H1 (cell line): ENCODE results near the gene OR56A4. TPM values are rescaled to one million over a fixed set of nuclear protein-coding genes. Genes with fewer than 3 reads are reported as not detected.

Experiments used
- polyA plus RNA-seq, 7 experiments: library from polyadenylated mRNA; depleted of rRNA in 3 of 7; stranded (reverse) in 5 of 7; unstranded in 2 of 7; fragments of >200 nt in 5 of 7; fragments of 200-250 nt in 2 of 7; gene quantifications; 1 replicate in 5 of 7; 2 replicates in 1 of 7; 4 replicates in 1 of 7; pipeline versions ENCODE4 v1.2.1 to v1.2.3, GENCODE V29; 2011 to 2013; ENCODE audit warnings: missing spikeins in 2 of 7, mixed read lengths in 2 of 7
- total RNA-seq: library from RNA; stranded (reverse); fragmentation: NEBNext Ultra II Directional; extraction: Animal tissue kit (Norgen Biotek cat#: 25700); gene quantifications from 2 replicates; pipeline ENCODE4 v1.2.1, GENCODE V29; 2021
- TF ChIP-seq, protein P1 (sequence below): fragments of 300-600 bp; sonication (generic); IDR thresholded peaks from 2 replicates; pipeline ENCODE4 v1.7.1; 2012; ENCODE audit warnings: low read length, moderate library complexity, mild to moderate bottlenecking, inconsistent platforms; ENCODE audit not compliant: insufficient replicate concordance

The OR56A4 gene
- total and polyA plus RNA-seq, 2 of the 8 experiments (the other 6 are each of a cell fraction or from before 2014, with no cell fraction given), result 0.15 TPM; not detected in 1

- TF ChIP-seq, protein P1, sequence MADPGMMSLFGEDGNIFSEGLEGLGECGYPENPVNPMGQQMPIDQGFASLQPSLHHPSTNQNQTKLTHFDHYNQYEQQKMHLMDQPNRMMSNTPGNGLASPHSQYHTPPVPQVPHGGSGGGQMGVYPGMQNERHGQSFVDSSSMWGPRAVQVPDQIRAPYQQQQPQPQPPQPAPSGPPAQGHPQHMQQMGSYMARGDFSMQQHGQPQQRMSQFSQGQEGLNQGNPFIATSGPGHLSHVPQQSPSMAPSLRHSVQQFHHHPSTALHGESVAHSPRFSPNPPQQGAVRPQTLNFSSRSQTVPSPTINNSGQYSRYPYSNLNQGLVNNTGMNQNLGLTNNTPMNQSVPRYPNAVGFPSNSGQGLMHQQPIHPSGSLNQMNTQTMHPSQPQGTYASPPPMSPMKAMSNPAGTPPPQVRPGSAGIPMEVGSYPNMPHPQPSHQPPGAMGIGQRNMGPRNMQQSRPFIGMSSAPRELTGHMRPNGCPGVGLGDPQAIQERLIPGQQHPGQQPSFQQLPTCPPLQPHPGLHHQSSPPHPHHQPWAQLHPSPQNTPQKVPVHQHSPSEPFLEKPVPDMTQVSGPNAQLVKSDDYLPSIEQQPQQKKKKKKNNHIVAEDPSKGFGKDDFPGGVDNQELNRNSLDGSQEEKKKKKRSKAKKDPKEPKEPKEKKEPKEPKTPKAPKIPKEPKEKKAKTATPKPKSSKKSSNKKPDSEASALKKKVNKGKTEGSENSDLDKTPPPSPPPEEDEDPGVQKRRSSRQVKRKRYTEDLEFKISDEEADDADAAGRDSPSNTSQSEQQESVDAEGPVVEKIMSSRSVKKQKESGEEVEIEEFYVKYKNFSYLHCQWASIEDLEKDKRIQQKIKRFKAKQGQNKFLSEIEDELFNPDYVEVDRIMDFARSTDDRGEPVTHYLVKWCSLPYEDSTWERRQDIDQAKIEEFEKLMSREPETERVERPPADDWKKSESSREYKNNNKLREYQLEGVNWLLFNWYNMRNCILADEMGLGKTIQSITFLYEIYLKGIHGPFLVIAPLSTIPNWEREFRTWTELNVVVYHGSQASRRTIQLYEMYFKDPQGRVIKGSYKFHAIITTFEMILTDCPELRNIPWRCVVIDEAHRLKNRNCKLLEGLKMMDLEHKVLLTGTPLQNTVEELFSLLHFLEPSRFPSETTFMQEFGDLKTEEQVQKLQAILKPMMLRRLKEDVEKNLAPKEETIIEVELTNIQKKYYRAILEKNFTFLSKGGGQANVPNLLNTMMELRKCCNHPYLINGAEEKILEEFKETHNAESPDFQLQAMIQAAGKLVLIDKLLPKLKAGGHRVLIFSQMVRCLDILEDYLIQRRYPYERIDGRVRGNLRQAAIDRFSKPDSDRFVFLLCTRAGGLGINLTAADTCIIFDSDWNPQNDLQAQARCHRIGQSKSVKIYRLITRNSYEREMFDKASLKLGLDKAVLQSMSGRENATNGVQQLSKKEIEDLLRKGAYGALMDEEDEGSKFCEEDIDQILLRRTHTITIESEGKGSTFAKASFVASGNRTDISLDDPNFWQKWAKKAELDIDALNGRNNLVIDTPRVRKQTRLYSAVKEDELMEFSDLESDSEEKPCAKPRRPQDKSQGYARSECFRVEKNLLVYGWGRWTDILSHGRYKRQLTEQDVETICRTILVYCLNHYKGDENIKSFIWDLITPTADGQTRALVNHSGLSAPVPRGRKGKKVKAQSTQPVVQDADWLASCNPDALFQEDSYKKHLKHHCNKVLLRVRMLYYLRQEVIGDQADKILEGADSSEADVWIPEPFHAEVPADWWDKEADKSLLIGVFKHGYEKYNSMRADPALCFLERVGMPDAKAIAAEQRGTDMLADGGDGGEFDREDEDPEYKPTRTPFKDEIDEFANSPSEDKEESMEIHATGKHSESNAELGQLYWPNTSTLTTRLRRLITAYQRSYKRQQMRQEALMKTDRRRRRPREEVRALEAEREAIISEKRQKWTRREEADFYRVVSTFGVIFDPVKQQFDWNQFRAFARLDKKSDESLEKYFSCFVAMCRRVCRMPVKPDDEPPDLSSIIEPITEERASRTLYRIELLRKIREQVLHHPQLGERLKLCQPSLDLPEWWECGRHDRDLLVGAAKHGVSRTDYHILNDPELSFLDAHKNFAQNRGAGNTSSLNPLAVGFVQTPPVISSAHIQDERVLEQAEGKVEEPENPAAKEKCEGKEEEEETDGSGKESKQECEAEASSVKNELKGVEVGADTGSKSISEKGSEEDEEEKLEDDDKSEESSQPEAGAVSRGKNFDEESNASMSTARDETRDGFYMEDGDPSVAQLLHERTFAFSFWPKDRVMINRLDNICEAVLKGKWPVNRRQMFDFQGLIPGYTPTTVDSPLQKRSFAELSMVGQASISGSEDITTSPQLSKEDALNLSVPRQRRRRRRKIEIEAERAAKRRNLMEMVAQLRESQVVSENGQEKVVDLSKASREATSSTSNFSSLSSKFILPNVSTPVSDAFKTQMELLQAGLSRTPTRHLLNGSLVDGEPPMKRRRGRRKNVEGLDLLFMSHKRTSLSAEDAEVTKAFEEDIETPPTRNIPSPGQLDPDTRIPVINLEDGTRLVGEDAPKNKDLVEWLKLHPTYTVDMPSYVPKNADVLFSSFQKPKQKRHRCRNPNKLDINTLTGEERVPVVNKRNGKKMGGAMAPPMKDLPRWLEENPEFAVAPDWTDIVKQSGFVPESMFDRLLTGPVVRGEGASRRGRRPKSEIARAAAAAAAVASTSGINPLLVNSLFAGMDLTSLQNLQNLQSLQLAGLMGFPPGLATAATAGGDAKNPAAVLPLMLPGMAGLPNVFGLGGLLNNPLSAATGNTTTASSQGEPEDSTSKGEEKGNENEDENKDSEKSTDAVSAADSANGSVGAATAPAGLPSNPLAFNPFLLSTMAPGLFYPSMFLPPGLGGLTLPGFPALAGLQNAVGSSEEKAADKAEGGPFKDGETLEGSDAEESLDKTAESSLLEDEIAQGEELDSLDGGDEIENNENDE, result no peak
Measured at GRCh38 chr11:6025056-6025455, 18.3 kb upstream of the OR56A4 start (continued).
